Rectal smooth muscle tissue (tissue), 1 donor: ENCODE data around the gene MED27.

ENCODE experiments used
- H3K27ac ChIP-seq: one replicate; pipeline ENCODE4 v1.7.0; 2013; ENCODE audit warnings: low read depth, low read length, inconsistent platforms
- H3K27me3 ChIP-seq: one replicate; pipeline ENCODE4 v1.7.0; 2013; ENCODE audit warnings: low read length; ENCODE audit not compliant: control insufficient read depth, insufficient read depth
- H3K36me3 ChIP-seq: one replicate; pipeline ENCODE4 v1.7.0; 2013; ENCODE audit warnings: low read length; ENCODE audit not compliant: control insufficient read depth, insufficient read depth
- H3K4me1 ChIP-seq: one replicate; pipeline ENCODE4 v1.7.0; 2013; ENCODE audit warnings: low read length; ENCODE audit not compliant: control insufficient read depth, insufficient read depth
- H3K4me3 ChIP-seq: one replicate; pipeline ENCODE4 v1.7.0; 2013; ENCODE audit warnings: low read length
- H3K9ac ChIP-seq: one replicate; pipeline ENCODE4 v1.7.0; 2013; ENCODE audit warnings: low read length

Gene MED27

GRCh38 chr9:131851414-131851813 is 228.3 kb downstream of the MED27 start:
- Histone ChIP-seq H3K27me3 (no peaks in the 10 kb centered on the region), H3K27ac (no peak overlapping the region), H3K9ac (no peak overlapping the region), H3K4me3 (no peak overlapping the region), H3K4me1 (no peaks in the 10 kb centered on the region), H3K36me3 (no peaks in the 10 kb centered on the region)

GRCh38 chr9:131849391-131849790 is 230.3 kb downstream of the MED27 start:
- Histone ChIP-seq H3K36me3 (no peaks in the 10 kb centered on the region), H3K27me3 (no peaks in the 10 kb centered on the region), H3K4me3 (no peak overlapping the region), H3K27ac (no peak overlapping the region), H3K4me1 (no peaks in the 10 kb centered on the region), H3K9ac (no peak overlapping the region)

- Histone ChIP-seq H3K36me3 (no peaks in the 10 kb centered on the region), H3K4me1 (no peaks in the 10 kb centered on the region), H3K9ac (no peak overlapping the region), H3K4me3 (no peak overlapping the region), H3K27me3 (no peaks in the 10 kb centered on the region), H3K27ac (no peak overlapping the region)
Observed at GRCh38 chr9:131848570-131849160, 231.0 kb downstream of the MED27 start.

- H3K36me3 ChIP-seq = no peaks in the 10 kb centered on the region
- no peaks in the 10 kb centered on the region for H3K4me1 ChIP-seq
Observed at GRCh38 chr9:131847665-131848354, 231.9 kb downstream of the MED27 start.

GRCh38 chr9:131845305-131846298 is 234.1 kb downstream of the MED27 start:
- no peaks in the 10 kb centered on the region for H3K36me3 ChIP-seq
- no peaks in the 10 kb centered on the region for H3K4me1 ChIP-seq
- no peak overlapping the region for H3K9ac ChIP-seq
- H3K4me3 ChIP-seq = no peak overlapping the region
- H3K27me3 ChIP-seq = no peaks in the 10 kb centered on the region
- no peak overlapping the region for H3K27ac ChIP-seq

More at GRCh38 chr9:131847665-131848354, 231.9 kb downstream of the MED27 start:
- Histone ChIP-seq H3K9ac (no peak overlapping the region), H3K27me3 (no peaks in the 10 kb centered on the region), H3K27ac (no peak overlapping the region), H3K4me3 (no peak overlapping the region)

- no peak overlapping the region for H3K27ac ChIP-seq
- H3K27me3 ChIP-seq = no peaks in the 10 kb centered on the region
- H3K4me1 ChIP-seq = no peaks in the 10 kb centered on the region
- H3K36me3 ChIP-seq = no peaks in the 10 kb centered on the region
- H3K4me3 ChIP-seq = no peak overlapping the region
- H3K9ac ChIP-seq = no peak overlapping the region
Observed at GRCh38 chr9:131844745-131845118, 234.9 kb downstream of the MED27 start.

- Histone ChIP-seq H3K27me3 (no peaks in the 10 kb centered on the region), H3K27ac (no peak overlapping the region), H3K9ac (no peak overlapping the region), H3K4me3 (no peak overlapping the region), H3K36me3 (no peaks in the 10 kb centered on the region), H3K4me1 (no peaks in the 10 kb centered on the region)
Observed at GRCh38 chr9:131843989-131844744, 235.5 kb downstream of the MED27 start.

GRCh38 chr9:131841765-131842318 is 237.8 kb downstream of the MED27 start:
- Histone ChIP-seq H3K4me3 (no peak overlapping the region), H3K4me1 (no peaks in the 10 kb centered on the region), H3K27ac (no peak overlapping the region), H3K9ac (no peak overlapping the region), H3K27me3 (no peaks in the 10 kb centered on the region), H3K36me3 (no peaks in the 10 kb centered on the region)

GRCh38 chr9:131840751-131841702 is 238.6 kb downstream of the MED27 start:
- Histone ChIP-seq H3K27me3 (no peaks in the 10 kb centered on the region), H3K4me1 (no peaks in the 10 kb centered on the region), H3K4me3 (no peak overlapping the region), H3K36me3 (no peaks in the 10 kb centered on the region), H3K9ac (no peak overlapping the region), H3K27ac (no peak overlapping the region)

- H3K4me3 ChIP-seq = no peak overlapping the region
- no peaks in the 10 kb centered on the region for H3K4me1 ChIP-seq
- H3K27ac ChIP-seq = no peak overlapping the region
- H3K9ac ChIP-seq = no peak overlapping the region
- no peaks in the 10 kb centered on the region for H3K36me3 ChIP-seq
- no peaks in the 10 kb centered on the region for H3K27me3 ChIP-seq
Observed at GRCh38 chr9:131840220-131840619, 239.4 kb downstream of the MED27 start.
